Measurements from ENCODE around the gene PRKN.
A peak's percentile ranks its signal among the peaks of the same experiment; 100 is the strongest.

Gene PRKN

GRCh38 chr6:161373905-161374451 lies 1353.6 kb downstream of the PRKN start:
- no peaks in the 10 kb centered on the region for H3K27me3 ChIP-seq (ENCODE audit: insufficient read depth, low read length, poor library complexity)
- H3K4me2 ChIP-seq (ENCODE audit: insufficient read depth, low read length), result no peak overlapping the region
- no peak overlapping the region for H2AFZ ChIP-seq (ENCODE audit: low read depth, low read length)
- H3K4me3 ChIP-seq (ENCODE audit: low read depth in 1 of 2, low read length in 2 of 2), result no peak overlapping the region
- H3K9ac ChIP-seq (ENCODE audit: low read depth, low read length), result no peak overlapping the region
- no peaks in the 10 kb centered on the region; the same call in 1 of the 2 replicates for H4K20me1 ChIP-seq (ENCODE audit: insufficient read depth, low read length)
- no peaks in the 10 kb centered on the region for H3K79me2 ChIP-seq (ENCODE audit: insufficient read depth, low read length)
- TF ChIP-seq EZH2 (IDR thresholded peaks at IDR 0.05; ENCODE audit: borderline replicate concordance, low read depth, low read length, severe bottlenecking), result no peak
- TF ChIP-seq CTCF (IDR thresholded peaks at IDR 0.05; ENCODE audit: borderline replicate concordance, extremely low read depth, low read length, poor library complexity, severe bottlenecking), result peak; percentile 99
- no peaks in the 10 kb centered on the region for H3K4me1 ChIP-seq (ENCODE audit: insufficient read depth, low read length)
- no peaks in the 10 kb centered on the region for H3K9me3 ChIP-seq (ENCODE audit: insufficient read depth, low read length, severe bottlenecking)
- DNase-seq, result peak; percentile 53
- no peak overlapping the region for H3K27ac ChIP-seq (ENCODE audit: low read length)
- no peaks in the 10 kb centered on the region for H3K36me3 ChIP-seq (ENCODE audit: insufficient read depth, low read length)
- peak; percentile 76 for ATAC-seq (ENCODE audit: insufficient read depth, low read depth)

GRCh38 chr6:161372422-161372793 lies 1355.2 kb downstream of the PRKN start:
- no peak for ATAC-seq (ENCODE audit: insufficient read depth, low read depth)
- H3K4me2 ChIP-seq (ENCODE audit: insufficient read depth, low read length), result no peak overlapping the region
- no peaks in the 10 kb centered on the region for H3K79me2 ChIP-seq (ENCODE audit: insufficient read depth, low read length)
- H3K4me3 ChIP-seq (ENCODE audit: low read depth in 1 of 2, low read length in 2 of 2), result no peak overlapping the region
- H3K4me1 ChIP-seq (ENCODE audit: insufficient read depth, low read length), result no peaks in the 10 kb centered on the region
- H4K20me1 ChIP-seq (ENCODE audit: insufficient read depth, low read length), result no peaks in the 10 kb centered on the region; the same call in 1 of the 2 replicates
- no peaks in the 10 kb centered on the region for H3K27me3 ChIP-seq (ENCODE audit: insufficient read depth, low read length, poor library complexity)
- H3K9me3 ChIP-seq (ENCODE audit: insufficient read depth, low read length, severe bottlenecking), result no peaks in the 10 kb centered on the region
- H3K27ac ChIP-seq (ENCODE audit: low read length), result no peak overlapping the region
- H3K36me3 ChIP-seq (ENCODE audit: insufficient read depth, low read length), result no peaks in the 10 kb centered on the region
- no peak overlapping the region for H2AFZ ChIP-seq (ENCODE audit: low read depth, low read length)
- no peak for DNase-seq
- H3K9ac ChIP-seq (ENCODE audit: low read depth, low read length), result no peak overlapping the region
- TF ChIP-seq CTCF (IDR thresholded peaks at IDR 0.05; ENCODE audit: borderline replicate concordance, extremely low read depth, low read length, poor library complexity, severe bottlenecking) (no peak), EZH2 (IDR thresholded peaks at IDR 0.05; ENCODE audit: borderline replicate concordance, low read depth, low read length, severe bottlenecking) (no peak)

GRCh38 chr6:161370880-161371279 lies 1356.7 kb downstream of the PRKN start:
- H3K9ac ChIP-seq (ENCODE audit: low read depth, low read length), result no peak overlapping the region
- H2AFZ ChIP-seq (ENCODE audit: low read depth, low read length), result no peak overlapping the region
- DNase-seq (peak; percentile 60), ATAC-seq (ENCODE audit: insufficient read depth, low read depth) (peak; percentile 81)
- H4K20me1 ChIP-seq (ENCODE audit: insufficient read depth, low read length), result no peaks in the 10 kb centered on the region; the same call in 1 of the 2 replicates
- no peaks in the 10 kb centered on the region for H3K9me3 ChIP-seq (ENCODE audit: insufficient read depth, low read length, severe bottlenecking)
- TF ChIP-seq CTCF (IDR thresholded peaks at IDR 0.05; ENCODE audit: borderline replicate concordance, extremely low read depth, low read length, poor library complexity, severe bottlenecking), result peak; percentile 87
- TF ChIP-seq EZH2 (IDR thresholded peaks at IDR 0.05; ENCODE audit: borderline replicate concordance, low read depth, low read length, severe bottlenecking), result no peak
- H3K4me2 ChIP-seq (ENCODE audit: insufficient read depth, low read length), result no peak overlapping the region
- no peaks in the 10 kb centered on the region for H3K79me2 ChIP-seq (ENCODE audit: insufficient read depth, low read length)
- no peak overlapping the region for H3K4me3 ChIP-seq (ENCODE audit: low read depth in 1 of 2, low read length in 2 of 2)
- H3K36me3 ChIP-seq (ENCODE audit: insufficient read depth, low read length), result no peaks in the 10 kb centered on the region
- no peak overlapping the region for H3K27ac ChIP-seq (ENCODE audit: low read length)
- H3K4me1 ChIP-seq (ENCODE audit: insufficient read depth, low read length), result no peaks in the 10 kb centered on the region
- no peaks in the 10 kb centered on the region for H3K27me3 ChIP-seq (ENCODE audit: insufficient read depth, low read length, poor library complexity)

Data from DND-41 (cell line).